ENCODE data around the gene POU6F2.
A peak's percentile ranks its signal among the peaks of the same experiment; 100 is the strongest.

Gene POU6F2

GRCh38 chr7:39360766-39361165, 383.1 kb downstream of the POU6F2 start:
- peak overlapping the region; percentile 64 for H3K27ac ChIP-seq
- TF ChIP-seq CTCF (conservative IDR thresholded peaks at IDR 0.05) = no peak

GRCh38 chr7:39365751-39366295, 388.1 kb downstream of the POU6F2 start:
- no peak for TF ChIP-seq CTCF (conservative IDR thresholded peaks at IDR 0.05)

GRCh38 chr7:39367451-39367850, 389.7 kb downstream of the POU6F2 start:
- no peak overlapping the region for H3K27ac ChIP-seq
- no peak for TF ChIP-seq CTCF (conservative IDR thresholded peaks at IDR 0.05)

More at GRCh38 chr7:39365751-39366295, 388.1 kb downstream of the POU6F2 start:
- no peak overlapping the region for H3K27ac ChIP-seq

- TF ChIP-seq CTCF (conservative IDR thresholded peaks at IDR 0.05) = no peak
- H3K27ac ChIP-seq = no peak overlapping the region
Observed at GRCh38 chr7:39367943-39368342, 390.2 kb downstream of the POU6F2 start.

- TF ChIP-seq CTCF (conservative IDR thresholded peaks at IDR 0.05) = no peak
- no peak overlapping the region for H3K27ac ChIP-seq
Observed at GRCh38 chr7:39372383-39372782, 394.7 kb downstream of the POU6F2 start.

- TF ChIP-seq CTCF (conservative IDR thresholded peaks at IDR 0.05) = no peak
- no peak overlapping the region for H3K27ac ChIP-seq
Observed at GRCh38 chr7:39374436-39375040, 396.8 kb downstream of the POU6F2 start.

- TF ChIP-seq CTCF (conservative IDR thresholded peaks at IDR 0.05) = no peak
- no peak overlapping the region for H3K27ac ChIP-seq
Observed at GRCh38 chr7:39375047-39375873, 397.6 kb downstream of the POU6F2 start.

Measured in VCaP (cell line).